Right ventricle myocardium superior (tissue), 1 donor: ENCODE results near the gene TSPAN2. TPM values are rescaled to one million over a fixed set of nuclear protein-coding genes. Genes with fewer than 3 reads are reported as not detected.

ENCODE experiments used
- ATAC-seq: fragments of 200-7000 bp; cut with Tn5 transposase; one replicate; pipeline ENCODE4 v1.9.1; 2020; ENCODE audit warnings: mild to moderate bottlenecking; ENCODE audit not compliant: poor library complexity
- DNase-seq: peaks from one replicate; pipeline ENCODE4 v3.0.0-alpha.2; 2020
- intact Hi-C: fragments of 100-400 bp; cut with DNase I; formaldehyde crosslinking; loops from one replicate; pipeline ENCODE4 v1.11.2; 2022
- total RNA-seq: library from RNA; stranded (reverse); fragmentation: NEBNext Ultra II Directional; extraction: Animal tissue kit (Norgen Biotek cat#: 25700); gene quantifications from one replicate; pipeline ENCODE4 v1.2.1, GENCODE V29; 2021
- donor health status: DM: no; HTN: yes; CAD: no; lungs with severe emphysema.

Gene TSPAN2
- total RNA-seq, 1 donor from 2014 or later = 12.2 TPM

DNA sequence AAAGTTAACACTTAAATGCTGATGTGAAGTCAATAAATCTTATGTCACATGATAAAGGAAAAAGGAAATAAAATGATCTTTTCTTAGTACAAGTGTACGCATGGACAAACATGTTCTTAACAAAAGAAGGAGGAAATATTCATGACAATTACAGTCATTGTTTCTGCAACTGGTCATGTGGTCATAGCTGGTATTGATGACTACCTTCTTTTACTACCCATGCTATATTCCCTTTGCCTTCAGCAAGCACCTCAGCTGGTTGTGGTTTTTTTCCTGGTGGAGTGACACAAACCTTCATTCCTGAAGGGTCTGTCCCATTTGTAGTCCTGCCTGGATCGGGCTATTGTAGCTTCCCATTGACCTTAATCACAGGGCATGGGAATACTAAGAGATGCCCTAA lies 83.1 kb downstream of the TSPAN2 start:
- intact Hi-C loops = no loop called here
- no peak for DNase-seq
- no peak for ATAC-seq

Other genes starting within 250 kb of the TSPAN2 start
- gene SYCP1, start 234.6 kb downstream of the TSPAN2 start, total RNA-seq = not detected
- gene TSHB, start 59.7 kb downstream of the TSPAN2 start, total RNA-seq = not detected
- gene NGF, start 248.7 kb upstream of the TSPAN2 start, total RNA-seq = 4.0 TPM